Smooth muscle cell (in vitro differentiated cells): ENCODE data around the gene EGFR. TPM values are rescaled to one million over a fixed set of nuclear protein-coding genes. Genes with fewer than 3 reads are reported as not detected.

Source experiments
- DNase-seq: peaks from one replicate; lab custom pipeline; 2025; ENCODE audit not compliant: unreplicated experiment; lab: John Stamatoyannopoulos, UW
- H2AFZ ChIP-seq: fragments of 200-600 bp; sonication (generic); 2 replicates; pipeline ENCODE4 v1.6.0; 2016; ENCODE audit warnings: antibody characterized with exemption, low read depth, mild to moderate bottlenecking
- H3F3A ChIP-seq: fragments of 200-600 bp; sonication (generic); 2 replicates; pipeline ENCODE4 v1.6.0; 2017; ENCODE audit warnings: antibody characterized with exemption, low read depth
- H3K27ac ChIP-seq: fragments of 200-600 bp; sonication (generic); 2 replicates; pipeline ENCODE4 v1.5.1; 2016; ENCODE audit warnings: low read depth, mild to moderate bottlenecking
- H3K27me3 ChIP-seq: fragments of 200-600 bp; sonication (generic); 2 replicates; pipeline ENCODE4 v1.6.1; 2016; ENCODE audit warnings: low read depth, mild to moderate bottlenecking
- H3K36me3 ChIP-seq: fragments of 200-600 bp; sonication (generic); 2 replicates; pipeline ENCODE4 v1.5.1; 2016; ENCODE audit warnings: low read depth
- H3K4me1 ChIP-seq: fragments of 200-600 bp; sonication (generic); 2 replicates; pipeline ENCODE4 v1.5.1; 2016; ENCODE audit warnings: low read depth
- H3K4me2 ChIP-seq: fragments of 200-600 bp; sonication (generic); 2 replicates; pipeline ENCODE4 v1.6.0; 2016; ENCODE audit warnings: mild to moderate bottlenecking
- H3K4me3 ChIP-seq: fragments of 200-600 bp; sonication (generic); 2 replicates; pipeline ENCODE4 v1.5.1; 2016; ENCODE audit warnings: mild to moderate bottlenecking
- H3K79me2 ChIP-seq: fragments of 200-600 bp; sonication (generic); 2 replicates; pipeline ENCODE4 v1.6.0; 2016; ENCODE audit warnings: low read depth, mild to moderate bottlenecking
- H3K9ac ChIP-seq: fragments of 200-600 bp; sonication (generic); 2 replicates; pipeline ENCODE4 v1.6.0; 2016; ENCODE audit warnings: low read depth
- H3K9me3 ChIP-seq: fragments of 200-600 bp; sonication (generic); replicated peaks from 2 replicates; pipeline ENCODE4 v1.5.1; 2016; ENCODE audit warnings: low read depth
- H4K20me1 ChIP-seq: fragments of 200-600 bp; sonication (generic); 2 replicates; pipeline ENCODE4 v1.6.0; 2016; ENCODE audit warnings: low read depth
- CTCF ChIP-seq: fragments of 200-600 bp; sonication (generic); IDR thresholded peaks from 2 replicates; pipeline ENCODE4 v1.5.1; 2017; ENCODE audit warnings: borderline replicate concordance, mild to moderate bottlenecking, antibody characterized with exemption; ENCODE audit not compliant: insufficient read depth, poor library complexity, severe bottlenecking
- WGBS: methylation state at CpG from one replicate; pipeline ENCODE4 v1.1.7; 2016; ENCODE audit warnings: low lambda C conversion rate; 5-methylcytosine and 5-hydroxymethylcytosine counted together
- polyA plus RNA-seq: library from polyadenylated mRNA; unstranded; fragments of >200 nt; fragmentation: Nextera tagmentation; extraction: Ambion mirVana; gene quantifications from 2 replicates; pipeline ENCODE4 v1.2.1, GENCODE V29; 2016
- total RNA-seq: library from RNA; depleted of rRNA; stranded (reverse); fragments of >200 nt; gene quantifications from 2 replicates; pipeline ENCODE4 v1.2.3, GENCODE V29; 2014

Gene EGFR
- total and polyA plus RNA-seq, 2 experiments from 2014 or later: 9.0 to 31.1 TPM

GRCh38 chr7:55109404-55110167 is 90.8 kb downstream of the EGFR start:
- Histone ChIP-seq H4K20me1 (peaks cover 18% of the 10 kb centered on the region), H3K9ac (no peak overlapping the region), H3K4me1 (peaks cover 34% of the 10 kb centered on the region), H3K27ac (peak overlapping the region; percentile 76), H3K4me2 (peak overlapping the region; percentile 53), H3K4me3 (no peak overlapping the region), H3K27me3 (no peaks in the 10 kb centered on the region), H3K9me3 (no peaks in the 10 kb centered on the region), H2AFZ (no peak overlapping the region), H3K79me2 (peaks cover 5% of the 10 kb centered on the region), H3F3A (peaks cover 19% of the 10 kb centered on the region), H3K36me3 (no peaks in the 10 kb centered on the region)
- 26% methylated on average over 8 of the region's 8 CpGs for whole genome bisulfite sequencing
- no peak for TF ChIP-seq CTCF
- DNase-seq: no peak

GRCh38 chr7:55110282-55110992 is 91.6 kb downstream of the EGFR start:
- DNase-seq: no peak
- peaks cover 25% of the 10 kb centered on the region for H3K4me1 ChIP-seq
- peaks cover 5% of the 10 kb centered on the region for H3K79me2 ChIP-seq
- peak overlapping the region; percentile 76 for H3K27ac ChIP-seq
- WGBS: 89% methylated on average over 14 of the region's 14 CpGs
- no peak overlapping the region for H3K4me3 ChIP-seq
- peaks cover 11% of the 10 kb centered on the region for H4K20me1 ChIP-seq
- no peaks in the 10 kb centered on the region for H3K36me3 ChIP-seq
- peak overlapping the region; percentile 5 for H3K9ac ChIP-seq
- H3K27me3 ChIP-seq: no peaks in the 10 kb centered on the region
- H3F3A ChIP-seq: peaks cover 16% of the 10 kb centered on the region
- no peaks in the 10 kb centered on the region for H3K9me3 ChIP-seq
- H2AFZ ChIP-seq: no peak overlapping the region
- H3K4me2 ChIP-seq: peak overlapping the region; percentile 53
- TF ChIP-seq CTCF: no peak

DNA sequence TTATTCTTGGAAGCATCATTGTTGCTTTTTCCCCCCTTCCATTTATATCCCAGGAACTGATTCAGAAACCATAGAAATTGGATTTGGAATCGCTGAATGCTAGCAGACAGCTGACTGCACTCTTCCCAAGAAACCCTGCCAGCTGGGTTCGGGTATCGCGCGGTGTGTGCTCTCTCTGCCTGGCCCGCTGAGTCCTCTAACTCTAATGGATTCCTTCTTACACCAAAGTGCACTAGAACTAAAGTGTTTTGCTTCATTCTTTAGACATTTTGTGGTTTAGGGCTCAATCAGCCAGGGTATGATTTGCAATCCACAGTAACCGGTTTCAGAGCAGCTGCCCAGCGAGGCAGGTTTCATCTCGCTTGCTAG is 92.2 kb downstream of the EGFR start:
- peaks cover 5% of the 10 kb centered on the region for H3K79me2 ChIP-seq
- no peaks in the 10 kb centered on the region for H3K27me3 ChIP-seq
- TF ChIP-seq CTCF: no peak
- peak overlapping the region; percentile 53 for H3K4me2 ChIP-seq
- H3K4me1 ChIP-seq: peaks cover 21% of the 10 kb centered on the region
- H3F3A ChIP-seq: peaks cover 12% of the 10 kb centered on the region
- peak overlapping the region; percentile 5 for H3K9ac ChIP-seq
- H2AFZ ChIP-seq: no peak overlapping the region
- no peaks in the 10 kb centered on the region for H3K9me3 ChIP-seq
- peak overlapping the region; percentile 76 for H3K27ac ChIP-seq
- WGBS: 45% methylated on average over 9 of the region's 9 CpGs
- peaks cover 6% of the 10 kb centered on the region for H4K20me1 ChIP-seq
- no peak overlapping the region for H3K4me3 ChIP-seq
- H3K36me3 ChIP-seq: no peaks in the 10 kb centered on the region
- no peak for DNase-seq
